Muscle of leg (tissue), 11 donors: ENCODE measurements around the gene HLCS. TPM values are rescaled to one million over a fixed set of nuclear protein-coding genes. Genes with fewer than 3 reads are reported as not detected.
A peak's percentile ranks its signal among the peaks of the same experiment; 100 is the strongest.

Experiments
- DNase-seq: peaks from one replicate; pipeline ENCODE4 v3.0.0; 2013
- H3K27ac ChIP-seq: one replicate; pipeline ENCODE4 v1.5.1; 2013; ENCODE audit warnings: mild to moderate bottlenecking, low read length, control low read depth
- H3K27me3 ChIP-seq: one replicate; pipeline ENCODE4 v1.6.1; 2013; ENCODE audit warnings: low read length; ENCODE audit not compliant: control insufficient read depth, insufficient read depth
- H3K36me3 ChIP-seq: one replicate; pipeline ENCODE4 v1.6.1; 2013; ENCODE audit warnings: low read length; ENCODE audit not compliant: control insufficient read depth, insufficient read depth
- H3K4me1 ChIP-seq: one replicate; pipeline ENCODE4 v1.6.1; 2013; ENCODE audit warnings: low read length; ENCODE audit not compliant: control insufficient read depth, insufficient read depth
- H3K4me3 ChIP-seq: one replicate; pipeline ENCODE4 v1.5.1; 2013; ENCODE audit warnings: low read length, control low read depth
- H3K9me3 ChIP-seq: replicated peaks from 2 replicates; pipeline ENCODE4 v1.6.1; 2013; ENCODE audit warnings: low read depth, low read length; ENCODE audit not compliant: control insufficient read depth
- WGBS: methylation state at CpG from one replicate; pipeline ENCODE4 v1.1.5; 2013; ENCODE audit warnings: missing lambda C conversion rate; ENCODE audit not compliant: insufficient coverage; 5-methylcytosine and 5-hydroxymethylcytosine counted together
- polyA plus RNA-seq, 8 donors: library from polyadenylated mRNA; unstranded; fragments of 120-200 nt; gene quantifications; one replicate each; pipeline versions ENCODE4 v1.2.1 to v1.2.3, GENCODE V29; 2013; ENCODE audit warnings: inconsistent platforms in 1 of 8, low replicate concordance in 1 of 8; ENCODE audit not compliant: insufficient read length in 8 of 8, insufficient read depth in 1 of 8
- total RNA-seq: library from RNA; stranded (reverse); fragments of 120-200 nt; gene quantifications from one replicate; pipeline ENCODE4 v1.2.4, GENCODE V29; 2013

HLCS gene
- total and polyA plus RNA-seq, 9 donors: 8.4 to 13.4 (median 12.9) TPM

DNA sequence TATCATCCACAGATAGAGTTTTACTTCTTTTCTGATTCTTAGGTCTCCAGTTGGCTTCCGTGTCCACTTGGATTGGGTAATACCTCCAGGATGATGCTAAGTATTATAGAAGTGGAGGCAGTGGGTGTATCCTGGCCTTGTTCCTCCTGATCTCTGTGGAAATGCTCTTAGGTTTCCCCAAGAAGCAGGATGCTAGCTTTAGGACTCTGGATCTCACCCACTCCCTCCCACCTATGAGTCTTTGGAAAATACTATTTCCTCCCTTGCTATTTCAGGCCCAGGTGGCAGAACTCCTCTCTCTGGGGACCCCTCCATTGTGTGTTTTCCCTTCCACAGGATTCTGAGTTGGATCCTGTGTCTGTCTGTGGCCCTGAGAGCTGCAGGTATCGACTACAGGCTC lies 180.9 kb downstream of the HLCS start:
- DNase-seq: no peak
- Histone ChIP-seq H3K9me3 (no peaks in the 10 kb centered on the region), H3K36me3 (no peaks in the 10 kb centered on the region), H3K27ac (no peak overlapping the region), H3K4me3 (no peak overlapping the region), H3K27me3 (no peaks in the 10 kb centered on the region), H3K4me1 (no peaks in the 10 kb centered on the region)
- WGBS: no CpG with 5 or more reads among the region's 2 CpGs

DNA sequence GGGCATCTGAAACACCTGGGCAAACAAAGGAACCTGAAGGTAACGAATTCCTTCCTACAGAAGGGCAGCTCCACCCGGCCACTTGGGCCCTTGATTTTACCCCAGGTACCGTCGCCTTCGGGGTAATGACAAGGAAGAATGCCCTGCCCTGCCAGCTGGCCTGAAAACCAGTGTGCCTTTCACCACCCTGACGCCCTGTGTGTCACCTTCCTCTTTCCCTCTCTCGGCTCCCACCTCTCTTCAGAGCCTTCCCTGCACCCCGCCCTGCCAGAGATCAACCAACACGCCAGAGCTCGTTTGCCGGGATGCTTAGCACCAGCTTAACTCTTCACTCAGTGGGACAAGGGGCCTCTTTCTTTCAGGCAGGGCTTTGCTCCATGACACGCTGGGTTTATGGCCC lies 181.5 kb downstream of the HLCS start:
- Histone ChIP-seq H3K4me1 (no peaks in the 10 kb centered on the region), H3K36me3 (no peaks in the 10 kb centered on the region), H3K27me3 (no peaks in the 10 kb centered on the region), H3K27ac (no peak overlapping the region), H3K4me3 (no peak overlapping the region), H3K9me3 (no peaks in the 10 kb centered on the region)
- no peak for DNase-seq
- 77% methylated on average over 12 of the region's 12 CpGs for whole genome bisulfite sequencing

GRCh38 chr21:36783612-36784374 lies 182.7 kb downstream of the HLCS start:
- 90% methylated on average over 5 of the region's 8 CpGs for WGBS
- Histone ChIP-seq H3K4me1 (no peaks in the 10 kb centered on the region), H3K4me3 (no peak overlapping the region), H3K27ac (no peak overlapping the region), H3K36me3 (no peaks in the 10 kb centered on the region), H3K9me3 (no peaks in the 10 kb centered on the region), H3K27me3 (no peaks in the 10 kb centered on the region)
- no peak for DNase-seq

DNA sequence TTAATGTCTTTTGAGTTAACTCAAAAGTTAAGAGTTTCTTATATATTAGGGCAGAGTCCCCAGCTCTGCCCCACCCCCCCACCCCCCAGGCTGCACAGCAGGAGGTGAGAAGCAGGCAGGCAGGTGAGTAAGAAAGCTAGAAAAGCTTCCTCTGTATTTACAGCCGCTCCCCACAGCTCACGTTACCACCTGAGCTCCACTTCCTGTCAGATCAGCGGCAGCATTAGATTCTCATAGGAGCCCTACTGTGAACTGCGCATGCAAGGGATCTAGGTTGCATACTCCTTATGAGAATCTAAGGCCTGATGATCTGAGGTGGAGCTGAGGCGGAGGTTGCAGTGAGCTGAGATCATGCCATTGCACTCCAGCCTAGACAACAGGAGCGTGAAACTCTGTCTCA lies 185.6 kb downstream of the HLCS start:
- H3K4me3 ChIP-seq: no peak overlapping the region
- WGBS: no CpG with 5 or more reads among the region's 6 CpGs
- H3K27ac ChIP-seq: no peak overlapping the region
- no peaks in the 10 kb centered on the region for H3K27me3 ChIP-seq
- H3K4me1 ChIP-seq: no peaks in the 10 kb centered on the region
- DNase-seq: no peak
- no peaks in the 10 kb centered on the region for H3K9me3 ChIP-seq
- no peaks in the 10 kb centered on the region for H3K36me3 ChIP-seq

GRCh38 chr21:36776981-36777617 lies 189.4 kb downstream of the HLCS start:
- no peaks in the 10 kb centered on the region for H3K9me3 ChIP-seq
- H3K27ac ChIP-seq: no peak overlapping the region
- H3K4me3 ChIP-seq: no peak overlapping the region
- no peaks in the 10 kb centered on the region for H3K27me3 ChIP-seq
- H3K4me1 ChIP-seq: peaks cover 12% of the 10 kb centered on the region
- no peaks in the 10 kb centered on the region for H3K36me3 ChIP-seq
- no peak for DNase-seq
- 88% methylated on average over 3 of the region's 10 CpGs for WGBS

GRCh38 chr21:36773995-36774394 lies 192.5 kb downstream of the HLCS start:
- WGBS: 28% methylated on average over 6 of the region's 8 CpGs
- H3K4me3 ChIP-seq: no peak overlapping the region
- H3K9me3 ChIP-seq: no peaks in the 10 kb centered on the region
- DNase-seq: no peak
- H3K27me3 ChIP-seq: no peaks in the 10 kb centered on the region
- peaks cover 14% of the 10 kb centered on the region for H3K4me1 ChIP-seq
- no peaks in the 10 kb centered on the region for H3K36me3 ChIP-seq
- no peak overlapping the region for H3K27ac ChIP-seq

- Histone ChIP-seq H3K36me3 (no peaks in the 10 kb centered on the region), H3K27ac (peak overlapping the region; percentile 57), H3K4me3 (no peak overlapping the region), H3K9me3 (no peaks in the 10 kb centered on the region), H3K27me3 (no peaks in the 10 kb centered on the region), H3K4me1 (peaks cover 22% of the 10 kb centered on the region)
- WGBS: 22% methylated on average over 4 of the region's 5 CpGs
- DNase-seq: peak; percentile 65
These were observed 193.4 kb downstream of the HLCS start for GRCh38 chr21:36773117-36773516.

DNA sequence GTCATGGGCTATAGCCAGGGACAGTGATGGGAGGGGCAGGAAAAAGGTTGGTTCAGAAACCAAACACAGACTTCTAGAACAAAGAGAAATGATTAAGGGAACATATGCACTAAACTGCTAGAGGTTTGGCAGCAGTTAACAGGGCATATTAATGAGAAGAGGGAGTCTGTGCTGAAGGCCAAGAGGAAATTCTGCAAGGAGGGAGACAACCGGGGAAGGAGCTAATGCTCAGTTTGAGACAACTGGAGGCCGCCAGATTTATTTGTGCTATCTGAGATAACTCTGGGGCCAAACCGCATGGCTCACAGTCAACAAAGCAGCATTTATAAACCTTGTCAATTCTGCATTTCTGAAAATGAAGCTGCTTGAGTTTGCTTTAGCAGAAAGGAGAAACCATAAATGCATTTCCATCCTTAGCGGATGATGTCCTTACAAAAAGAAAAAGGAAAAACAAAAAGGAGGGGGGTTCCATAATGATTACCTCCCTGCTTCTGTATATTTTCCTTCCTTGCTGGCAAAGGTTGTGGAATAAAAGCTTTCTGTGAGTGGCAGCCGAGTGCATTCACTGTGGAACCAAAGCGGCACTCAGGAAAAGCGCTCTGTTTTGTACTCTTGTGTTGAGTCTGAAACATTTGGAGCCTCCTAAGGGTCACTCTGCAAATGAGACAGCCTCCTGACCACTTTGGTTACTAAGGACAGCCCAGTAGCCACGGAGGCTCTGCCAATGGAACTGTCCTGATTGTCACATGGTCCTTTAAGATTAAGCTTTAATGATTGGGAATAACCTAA lies 197.2 kb downstream of the HLCS start:
- peaks cover 25% of the 10 kb centered on the region for H3K4me1 ChIP-seq
- H3K4me3 ChIP-seq: no peak overlapping the region
- H3K27ac ChIP-seq: peak overlapping the region; percentile 69
- H3K36me3 ChIP-seq: no peaks in the 10 kb centered on the region
- peak; percentile 76 for DNase-seq
- 59% methylated on average over 3 of the region's 8 CpGs for WGBS
- no peaks in the 10 kb centered on the region for H3K27me3 ChIP-seq
- H3K9me3 ChIP-seq: no peaks in the 10 kb centered on the region

GRCh38 chr21:36768496-36768895 lies 198.0 kb downstream of the HLCS start:
- Histone ChIP-seq H3K27ac (peak overlapping the region; percentile 69), H3K27me3 (no peaks in the 10 kb centered on the region), H3K36me3 (no peaks in the 10 kb centered on the region), H3K4me1 (peaks cover 19% of the 10 kb centered on the region), H3K9me3 (no peaks in the 10 kb centered on the region), H3K4me3 (no peak overlapping the region)
- no peak for DNase-seq
- WGBS: 82% methylated on average over 9 of the region's 13 CpGs

DNA sequence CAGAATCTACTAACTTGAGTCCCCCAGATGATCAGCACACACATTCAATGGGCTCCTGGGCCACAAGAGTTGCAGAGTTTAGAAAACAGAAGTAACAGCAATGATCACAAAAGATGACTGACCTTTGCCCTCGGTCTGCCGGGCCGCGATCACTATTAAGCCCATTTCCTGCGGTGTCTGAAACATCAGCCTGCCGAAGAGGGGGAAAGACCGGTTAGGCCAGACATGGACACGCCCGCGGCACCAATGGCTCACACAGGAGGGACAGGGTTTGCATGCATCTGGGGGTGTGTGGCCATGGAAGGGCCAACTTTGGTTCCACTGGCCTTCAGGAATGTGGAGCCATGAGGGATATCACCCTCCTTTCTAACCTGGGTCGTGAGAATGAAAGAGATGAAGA lies 199.4 kb downstream of the HLCS start:
- Histone ChIP-seq H3K36me3 (no peaks in the 10 kb centered on the region), H3K27ac (no peak overlapping the region), H3K27me3 (no peaks in the 10 kb centered on the region), H3K4me1 (peaks cover 14% of the 10 kb centered on the region), H3K9me3 (no peaks in the 10 kb centered on the region), H3K4me3 (no peak overlapping the region)
- 86% methylated on average over 10 of the region's 11 CpGs for WGBS
- DNase-seq: no peak
